HEK293 (cell line): ENCODE measurements around the gene UBASH3B.
A peak's percentile ranks its signal among the peaks of the same experiment; 100 is the strongest.

Source experiments
- CTCF ChIA-PET: fragments of 350-600 bp; formaldehyde crosslinking; extraction: SDS; loops from one replicate; lab custom pipeline; 2021; ENCODE audit warnings: antibody characterized with exemption; lab: Yijun Ruan, JAX
- POLR2A ChIA-PET: fragments of 300-600 bp; formaldehyde crosslinking; extraction: SDS; loops from one replicate; lab custom pipeline; 2020; ENCODE audit warnings: antibody characterized with exemption, inconsistent platforms; lab: Yijun Ruan, JAX
- H3K27ac ChIP-seq: fragments of 200-500 bp; sonication (Bioruptor generic); 2 replicates; pipeline ENCODE4 v1.5.1; 2014; ENCODE audit warnings: low read depth, low read length, control low read depth, inconsistent platforms; ENCODE audit errors: extremely low read depth
- H3K36me3 ChIP-seq, 2 experiments: fragments of 200-500 bp in 1 of 2; sonication (Bioruptor generic) in 1 of 2; 1 replicate in 1 of 2; 2 replicates in 1 of 2; pipeline ENCODE4 v1.5.1; 2014 to 2017; ENCODE audit warnings: inconsistent platforms in 2 of 2, low read length in 2 of 2; ENCODE audit not compliant: control insufficient read depth in 2 of 2, insufficient read depth in 1 of 2
- H3K4me1 ChIP-seq: fragments of 200-500 bp; sonication (Bioruptor generic); 2 replicates; pipeline ENCODE4 v1.5.1; 2014; ENCODE audit warnings: mild to moderate bottlenecking, low read length, inconsistent platforms; ENCODE audit not compliant: control insufficient read depth, insufficient read depth
- H3K4me3 ChIP-seq: 2 replicates; pipeline ENCODE4 v1.5.1; 2011; ENCODE audit warnings: low read depth, mild to moderate bottlenecking, control low read depth, low read length, moderate library complexity
- H3K9me3 ChIP-seq: fragments of 200-500 bp; sonication (Bioruptor generic); 2 replicates; pipeline ENCODE4 v1.5.1; 2014; ENCODE audit warnings: low read depth, low read length, inconsistent platforms; ENCODE audit not compliant: control insufficient read depth, insufficient read depth
- BCL11A ChIP-seq: fragments of 450-650 bp; formaldehyde crosslinking; IDR thresholded peaks from 2 replicates; pipeline ENCODE4 v1.5.1; 2016; ENCODE audit warnings: low read depth, missing biosample characterization, missing genetic modification characterization
- GLIS1 ChIP-seq: fragments of 450-650 bp; formaldehyde crosslinking; IDR thresholded peaks from 2 replicates; pipeline ENCODE4 v1.5.1; 2016; ENCODE audit warnings: missing biosample characterization, missing genetic modification characterization
- IKZF3 ChIP-seq: fragments of 450-650 bp; IDR thresholded peaks from 2 replicates; pipeline ENCODE4 v1.5.0; 2018; ENCODE audit warnings: missing biosample characterization, mild to moderate bottlenecking, missing genetic modification characterization, moderate library complexity
- KLF10 ChIP-seq: fragments of 450-650 bp; IDR thresholded peaks from 2 replicates; pipeline ENCODE4 v1.5.1; 2018; ENCODE audit warnings: missing biosample characterization, mild to moderate bottlenecking, missing genetic modification characterization
- KLF7 ChIP-seq: fragments of 450-650 bp; formaldehyde crosslinking; IDR thresholded peaks from 2 replicates; pipeline ENCODE4 v1.5.1; 2016; ENCODE audit warnings: missing biosample characterization, missing genetic modification characterization, borderline replicate concordance
- OSR2 ChIP-seq: fragments of 450-650 bp; formaldehyde crosslinking; IDR thresholded peaks from 2 replicates; pipeline ENCODE4 v1.5.1; 2016; ENCODE audit warnings: missing biosample characterization, missing genetic modification characterization
- OVOL3 ChIP-seq: fragments of 450-650 bp; formaldehyde crosslinking; IDR thresholded peaks from 2 replicates; pipeline ENCODE4 v1.5.1; 2016; ENCODE audit warnings: missing biosample characterization, missing genetic modification characterization
- REPIN1 ChIP-seq: fragments of 450-650 bp; formaldehyde crosslinking; IDR thresholded peaks from 2 replicates; pipeline ENCODE4 v1.5.1; 2017; ENCODE audit warnings: missing biosample characterization, missing genetic modification characterization, low read depth
- SCRT2 ChIP-seq: fragments of 450-650 bp; formaldehyde crosslinking; IDR thresholded peaks from 2 replicates; pipeline ENCODE4 v1.5.1; 2016; ENCODE audit warnings: missing biosample characterization, missing genetic modification characterization
- SP7 ChIP-seq: fragments of 450-650 bp; formaldehyde crosslinking; IDR thresholded peaks from 2 replicates; pipeline ENCODE4 v1.5.1; 2016; ENCODE audit warnings: missing biosample characterization, missing genetic modification characterization
- YY1 ChIP-seq: fragments of 450-650 bp; formaldehyde crosslinking; IDR thresholded peaks from 2 replicates; pipeline ENCODE4 v1.5.1; 2018; ENCODE audit warnings: missing biosample characterization, missing genetic modification characterization
- ZBTB1 ChIP-seq: fragments of 450-650 bp; formaldehyde crosslinking; IDR thresholded peaks from 2 replicates; pipeline ENCODE4 v1.5.1; 2016; ENCODE audit warnings: missing biosample characterization, missing genetic modification characterization
- ZBTB6 ChIP-seq: fragments of 450-650 bp; formaldehyde crosslinking; IDR thresholded peaks from 2 replicates; pipeline ENCODE4 v1.5.1; 2017; ENCODE audit warnings: missing biosample characterization, missing genetic modification characterization
- ZBTB8A ChIP-seq: fragments of 450-650 bp; formaldehyde crosslinking; IDR thresholded peaks from 2 replicates; pipeline ENCODE4 v1.5.1; 2016; ENCODE audit warnings: missing biosample characterization, missing genetic modification characterization
- ZNF114 ChIP-seq: fragments of 450-650 bp; formaldehyde crosslinking; IDR thresholded peaks from 2 replicates; pipeline ENCODE4 v1.5.0; 2017; ENCODE audit warnings: missing biosample characterization, missing genetic modification characterization
- ZNF133 ChIP-seq: fragments of 450-650 bp; formaldehyde crosslinking; IDR thresholded peaks from 2 replicates; pipeline ENCODE4 v1.5.1; 2016; ENCODE audit warnings: missing biosample characterization, missing genetic modification characterization
- ZNF2 ChIP-seq: fragments of 450-650 bp; formaldehyde crosslinking; IDR thresholded peaks from 2 replicates; pipeline ENCODE4 v1.5.1; 2016; ENCODE audit warnings: missing biosample characterization, missing genetic modification characterization
- ZNF341 ChIP-seq: fragments of 450-650 bp; formaldehyde crosslinking; IDR thresholded peaks from 2 replicates; pipeline ENCODE4; 2016; ENCODE audit warnings: low read depth, missing biosample characterization, missing genetic modification characterization
- ZNF48 ChIP-seq: fragments of 450-650 bp; formaldehyde crosslinking; IDR thresholded peaks from 2 replicates; pipeline ENCODE4 v1.5.1; 2016; ENCODE audit warnings: missing biosample characterization, missing genetic modification characterization
- ZNF488 ChIP-seq: fragments of 450-650 bp; formaldehyde crosslinking; IDR thresholded peaks from 2 replicates; pipeline ENCODE4 v1.5.1; 2016; ENCODE audit warnings: missing biosample characterization, missing genetic modification characterization
- ZNF600 ChIP-seq: fragments of 450-650 bp; formaldehyde crosslinking; IDR thresholded peaks from 2 replicates; pipeline ENCODE4 v1.5.1; 2016; ENCODE audit warnings: missing biosample characterization, missing genetic modification characterization
- ZNF654 ChIP-seq: fragments of 450-650 bp; formaldehyde crosslinking; IDR thresholded peaks from 2 replicates; pipeline ENCODE4 v1.5.1; 2016; ENCODE audit warnings: low read depth, missing biosample characterization, missing genetic modification characterization
- ZNF664 ChIP-seq: fragments of 450-650 bp; formaldehyde crosslinking; IDR thresholded peaks from 2 replicates; pipeline ENCODE4 v1.5.1; 2016; ENCODE audit warnings: missing biosample characterization, missing genetic modification characterization
- ZNF747 ChIP-seq: fragments of 450-650 bp; formaldehyde crosslinking; IDR thresholded peaks from 2 replicates; pipeline ENCODE4 v1.5.1; 2016; ENCODE audit warnings: missing biosample characterization, missing genetic modification characterization
- ZNF830 ChIP-seq: fragments of 450-650 bp; IDR thresholded peaks from 2 replicates; pipeline ENCODE4 v1.5.0; 2018; ENCODE audit warnings: missing biosample characterization, missing genetic modification characterization, low read depth, mild to moderate bottlenecking, moderate library complexity
- TF ChIP-seq, protein P1 (sequence below): fragments of 450-650 bp; IDR thresholded peaks from 2 replicates; pipeline ENCODE4 v1.5.1; 2018; ENCODE audit warnings: missing biosample characterization, mild to moderate bottlenecking, missing genetic modification characterization

Gene UBASH3B

GRCh38 chr11:122650619-122651018 is 4.9 kb upstream of the UBASH3B start (continued):
- TF ChIP-seq, protein P1, sequence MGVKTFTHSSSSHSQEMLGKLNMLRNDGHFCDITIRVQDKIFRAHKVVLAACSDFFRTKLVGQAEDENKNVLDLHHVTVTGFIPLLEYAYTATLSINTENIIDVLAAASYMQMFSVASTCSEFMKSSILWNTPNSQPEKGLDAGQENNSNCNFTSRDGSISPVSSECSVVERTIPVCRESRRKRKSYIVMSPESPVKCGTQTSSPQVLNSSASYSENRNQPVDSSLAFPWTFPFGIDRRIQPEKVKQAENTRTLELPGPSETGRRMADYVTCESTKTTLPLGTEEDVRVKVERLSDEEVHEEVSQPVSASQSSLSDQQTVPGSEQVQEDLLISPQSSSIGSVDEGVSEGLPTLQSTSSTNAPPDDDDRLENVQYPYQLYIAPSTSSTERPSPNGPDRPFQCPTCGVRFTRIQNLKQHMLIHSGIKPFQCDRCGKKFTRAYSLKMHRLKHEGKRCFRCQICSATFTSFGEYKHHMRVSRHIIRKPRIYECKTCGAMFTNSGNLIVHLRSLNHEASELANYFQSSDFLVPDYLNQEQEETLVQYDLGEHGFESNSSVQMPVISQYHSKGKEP (tag by site-specific recombination), result no peak
- TF ChIP-seq ZNF48 (tag by site-specific recombination) (no peak), ZNF488 (tag by site-specific recombination) (no peak)

DNA sequence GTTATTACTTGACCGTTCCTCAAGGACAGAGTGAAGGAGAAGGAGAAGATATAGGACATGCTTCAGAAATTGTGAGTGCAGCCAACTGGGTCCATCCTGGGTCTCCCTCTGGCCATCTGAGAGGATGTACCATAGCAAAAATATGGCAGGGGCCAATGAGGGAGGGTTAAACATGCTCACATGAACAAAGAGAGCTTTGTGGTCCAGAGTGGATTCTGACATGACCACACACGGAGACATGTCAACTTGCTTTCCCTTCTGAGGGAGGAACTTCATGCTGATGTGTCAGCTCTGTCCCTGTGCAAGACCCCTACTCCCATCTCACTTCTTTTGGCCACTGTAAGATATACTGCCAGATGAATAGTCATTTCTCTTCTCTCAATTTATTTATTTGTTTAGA is 3.0 kb upstream of the UBASH3B start:
- Histone ChIP-seq H3K4me1 (0 out of 2 replicates have a peak, but pooled peaks cover 3% of the 10 kb centered on the region), H3K36me3 (no peaks in the 10 kb centered on the region), H3K9me3 (no peaks in the 10 kb centered on the region), H3K4me3 (no peak overlapping the region), H3K27ac (no peak overlapping the region)
- TF ChIP-seq ZNF133 (tag by site-specific recombination), result no peak
- no peak for TF ChIP-seq ZBTB1 (tag by site-specific recombination)
- CTCF ChIA-PET, result interaction anchor here (1.0 kb wide), 1 partner anchor 72 kb away, joined by 3 read pairs; no protein-coding TSS in a partner anchor
- POLR2A ChIA-PET, result interaction anchor here (0.6 kb wide), 1 partner anchor 129 kb away, joined by 4 read pairs; no protein-coding TSS in a partner anchor

DNA sequence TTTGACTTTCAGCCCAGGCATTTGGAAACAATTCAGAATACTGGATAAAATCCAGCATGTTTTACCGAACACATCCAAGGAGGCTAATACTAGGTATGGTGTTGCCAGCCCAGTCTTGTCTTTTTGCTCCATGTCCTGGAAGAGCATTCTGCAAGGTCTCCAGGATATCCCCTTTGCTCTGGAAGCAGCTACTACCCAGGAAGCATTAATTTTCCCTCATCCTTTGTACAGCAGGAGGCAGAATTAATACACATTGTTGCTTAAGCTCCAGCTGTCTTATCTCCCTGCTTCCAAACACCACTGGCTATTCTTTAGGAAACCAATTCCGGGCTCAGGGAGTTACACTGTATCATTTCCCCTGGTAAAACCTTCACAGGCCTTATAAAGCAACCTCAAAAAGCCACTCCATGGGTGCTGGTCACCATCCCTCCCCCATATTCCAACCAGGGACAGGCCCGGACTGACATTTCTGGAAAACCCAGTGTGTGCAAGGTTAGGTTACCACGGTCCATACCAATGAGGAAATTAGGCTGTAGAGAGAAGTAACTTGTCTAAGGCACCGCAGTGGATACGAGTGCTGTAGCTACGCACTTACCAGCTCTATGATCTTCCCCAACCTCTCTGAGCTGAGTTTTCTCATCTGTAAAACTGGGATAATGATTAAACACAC is 1.5 kb upstream of the UBASH3B start:
- ChIA-PET POLR2A (no interaction called here), CTCF (no interaction called here)
- Histone ChIP-seq H3K4me3 (no peak overlapping the region), H3K27ac (no peak overlapping the region), H3K4me1 (0 out of 2 replicates have a peak, but pooled peaks cover 3% of the 10 kb centered on the region), H3K36me3 (no peaks in the 10 kb centered on the region), H3K9me3 (no peaks in the 10 kb centered on the region)
- TF ChIP-seq ZNF654 (tag by site-specific recombination) (no peak), GLIS1 (no peak), ZNF2 (tag by site-specific recombination) (no peak), ZNF600 (tag by site-specific recombination) (no peak), ZNF664 (no peak), BCL11A (tag by site-specific recombination) (no peak), KLF10 (no peak), ZNF830 (no peak)

DNA sequence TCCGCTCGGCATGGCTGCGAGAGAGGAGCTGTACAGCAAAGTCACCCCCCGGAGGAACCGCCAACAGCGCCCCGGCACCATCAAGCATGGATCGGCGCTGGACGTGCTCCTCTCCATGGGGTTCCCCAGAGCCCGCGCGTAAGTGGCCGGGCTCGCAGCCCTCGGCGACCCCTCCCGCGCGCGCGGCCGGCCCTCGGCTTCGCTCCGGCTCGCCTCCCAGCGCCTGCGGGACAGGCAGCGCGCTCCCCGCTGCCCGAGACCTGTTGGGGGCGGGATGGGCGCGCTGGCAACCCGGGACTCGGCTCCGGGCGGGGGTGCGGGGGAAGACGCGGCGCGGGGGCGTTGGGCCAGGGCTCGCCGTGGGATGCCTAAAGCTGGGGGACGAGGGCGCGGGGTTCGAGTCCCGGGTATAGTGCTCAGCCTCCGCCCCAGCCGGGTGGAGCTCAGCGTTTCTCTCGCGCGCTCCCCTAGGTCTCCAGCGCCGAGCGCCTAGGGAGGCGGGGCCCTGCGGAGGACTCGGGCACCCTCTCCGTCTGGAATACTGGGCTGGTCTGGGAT is 630 bp downstream of the UBASH3B start:
- ChIA-PET POLR2A (interaction anchor here (0.7 to 2.3 kb wide), 10 partner anchors 8 to 406 kb away, joined by 3 to 16 read pairs (median 4); partner anchors contain the start of gene HSPA8), CTCF (interaction anchor here (0.5 to 2.0 kb wide), 7 partner anchors 17 to 125 kb away, joined by 3 to 7 read pairs (median 5); no protein-coding TSS in a partner anchor)
- peak overlapping the region; percentile 78 for H3K4me3 ChIP-seq
- H3K9me3 ChIP-seq, result no peaks in the 10 kb centered on the region
- H3K27ac ChIP-seq, result peak overlapping the region; percentile 81; the same call in 1 of the 2 replicates
- no peaks in the 10 kb centered on the region for H3K36me3 ChIP-seq
- peaks cover 9% of the 10 kb centered on the region; the same call in 1 of the 2 replicates for H3K4me1 ChIP-seq
- no peak for TF ChIP-seq ZNF747
- peak; percentile 39; the same call in 1 of the 2 replicates for TF ChIP-seq ZBTB8A (tag by site-specific recombination)
- TF ChIP-seq ZNF341 (tag by site-specific recombination), result peak; percentile 92; the same call in 1 of the 2 replicates
- no peak for TF ChIP-seq SP7 (tag by site-specific recombination)
- TF ChIP-seq SCRT2 (tag by site-specific recombination), result peak; percentile 63; the same call in 1 of the 2 replicates
- peak; percentile 52; the same call in 1 of the 2 replicates for TF ChIP-seq IKZF3 (tag by site-specific recombination)
- TF ChIP-seq OVOL3 (tag by site-specific recombination), result no peak
- TF ChIP-seq REPIN1 (tag by site-specific recombination), result no peak
- TF ChIP-seq YY1 (tag by site-specific recombination), result no peak
- TF ChIP-seq ZNF114 (tag by site-specific recombination), result no peak
- TF ChIP-seq KLF7 (tag by site-specific recombination), result no peak
- TF ChIP-seq OSR2 (tag by site-specific recombination), result no peak
- TF ChIP-seq ZBTB6, result peak; percentile 92
